ENCODE results near the gene EFCAB5.
"Not testable (repeated sequence)": the region's sequence is repeated elsewhere in the genome, so short reads cannot be mapped to it uniquely, and the experiment has no call there.

Gene EFCAB5

GRCh38 chr17:29941334-29941733 lies at the start of gene EFCAB5:
Gene EFCAB5, plus strand, starts transcription at chr17:29941634. Its CDS starts 163 bp downstream, at chr17:29941797.
- no peak for DNase-seq (ENCODE audit: low read depth in 1 of 2, low spot score in 1 of 2)
- in situ Hi-C loops (cut with HindIII; ENCODE audit: low pct_unique_long_range_greater_than_20kb, low sequenced_read_pairs): no loop called here
- TF ChIP-seq JUND (IDR thresholded peaks at IDR 0.05; ENCODE audit: low read depth): no peak

- TF ChIP-seq JUND (IDR thresholded peaks at IDR 0.05; ENCODE audit: low read depth): no peak
- in situ Hi-C loops (cut with HindIII; ENCODE audit: low pct_unique_long_range_greater_than_20kb, low sequenced_read_pairs): no loop called here
- no peak for DNase-seq (ENCODE audit: low read depth in 1 of 2, low spot score in 1 of 2)
Observed at GRCh38 chr17:29892201-29892600, 49.2 kb upstream of the EFCAB5 start.

DNA sequence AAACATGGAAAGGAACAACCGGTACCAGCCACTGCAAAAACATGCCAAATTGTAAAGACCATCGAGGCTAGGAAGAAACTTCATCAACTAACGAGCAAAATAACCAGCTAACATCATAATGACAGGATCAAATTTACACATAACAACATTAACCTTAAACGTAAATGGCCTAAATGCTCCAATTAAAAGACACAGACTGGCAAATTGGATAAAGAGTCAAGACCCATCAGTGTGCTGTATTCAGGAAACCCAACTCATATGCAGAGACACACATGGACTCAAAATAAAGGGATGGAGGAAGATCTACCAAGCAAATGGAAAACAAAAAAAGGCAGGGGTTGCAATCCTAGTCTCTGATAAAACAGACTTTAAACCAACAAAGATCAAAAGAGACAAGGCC lies 44.3 kb upstream of the EFCAB5 start:
- DNase-seq (ENCODE audit: low read depth in 1 of 2, low spot score in 1 of 2); in situ Hi-C loops (cut with HindIII; ENCODE audit: low pct_unique_long_range_greater_than_20kb, low sequenced_read_pairs): not testable (repeated sequence)

DNA sequence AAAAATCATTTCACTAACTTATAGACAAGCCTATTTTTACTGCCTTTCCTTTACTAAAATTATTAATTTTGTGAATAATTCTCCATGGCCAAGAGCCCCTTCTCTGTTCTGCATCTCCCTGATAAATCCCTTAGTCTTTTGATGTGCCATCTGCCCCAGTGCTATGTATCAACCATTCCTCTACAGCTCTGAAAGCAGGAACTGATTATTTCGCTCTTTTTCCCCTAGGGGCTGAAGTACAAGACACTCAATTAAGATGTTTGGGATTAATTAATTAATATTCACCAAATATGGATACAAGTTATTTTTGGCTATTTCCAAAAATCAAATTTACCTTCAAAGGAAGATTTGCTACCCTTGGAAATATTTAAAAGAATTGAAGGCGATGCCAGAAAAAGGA lies 38.0 kb upstream of the EFCAB5 start:
- in situ Hi-C loops (cut with HindIII; ENCODE audit: low pct_unique_long_range_greater_than_20kb, low sequenced_read_pairs): no loop called here
- no peak for DNase-seq (ENCODE audit: low read depth in 1 of 2, low spot score in 1 of 2)
- no peak for TF ChIP-seq JUND (IDR thresholded peaks at IDR 0.05; ENCODE audit: low read depth)

DNA sequence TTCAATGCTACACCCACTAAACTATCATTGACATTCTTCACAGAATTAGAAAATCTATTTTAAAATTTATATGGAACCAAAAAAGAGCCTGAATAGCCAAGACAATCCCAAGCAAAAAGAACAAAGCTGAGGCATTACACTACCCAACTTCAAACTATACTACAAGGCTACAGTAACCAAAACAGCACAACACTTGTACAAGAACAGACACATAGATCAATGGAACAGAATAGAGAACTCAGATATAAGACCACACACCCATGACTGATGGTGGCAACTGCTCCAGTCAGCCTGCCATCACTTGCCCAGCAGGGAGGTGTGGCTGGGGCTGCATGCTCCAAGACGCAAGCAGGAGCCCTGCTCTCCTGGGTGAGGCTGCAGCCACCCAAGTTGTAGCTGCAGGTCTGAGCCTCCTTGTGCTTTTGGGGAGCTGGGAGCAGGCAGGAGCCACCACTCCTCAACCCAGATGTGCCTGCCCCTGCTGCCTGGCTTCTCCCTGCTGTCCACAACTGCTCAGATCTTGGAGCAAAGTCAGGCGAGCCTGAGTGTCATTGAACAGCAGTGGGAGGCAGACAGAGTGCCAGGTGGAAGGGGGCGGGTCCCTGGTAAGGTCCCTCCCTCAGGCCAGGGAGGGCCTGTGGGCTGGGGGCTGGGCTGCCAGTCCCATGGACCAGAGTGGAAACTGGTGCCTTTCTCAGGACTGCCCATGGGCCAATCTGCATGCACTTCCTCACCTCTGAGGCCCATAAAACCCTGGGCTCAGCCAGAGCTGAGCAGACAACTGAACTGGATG lies 36.2 kb upstream of the EFCAB5 start:
- DNase-seq (ENCODE audit: low read depth in 1 of 2, low spot score in 1 of 2): no peak
- in situ Hi-C loops (cut with HindIII; ENCODE audit: low pct_unique_long_range_greater_than_20kb, low sequenced_read_pairs): no loop called here
- no peak for TF ChIP-seq JUND (IDR thresholded peaks at IDR 0.05; ENCODE audit: low read depth)

- no peak for DNase-seq (ENCODE audit: low read depth in 1 of 2, low spot score in 1 of 2)
- in situ Hi-C loops (cut with HindIII; ENCODE audit: low pct_unique_long_range_greater_than_20kb, low sequenced_read_pairs): no loop called here
- TF ChIP-seq JUND (IDR thresholded peaks at IDR 0.05; ENCODE audit: low read depth): no peak
Observed at GRCh38 chr17:29905879-29906167, 35.6 kb upstream of the EFCAB5 start.

DNA sequence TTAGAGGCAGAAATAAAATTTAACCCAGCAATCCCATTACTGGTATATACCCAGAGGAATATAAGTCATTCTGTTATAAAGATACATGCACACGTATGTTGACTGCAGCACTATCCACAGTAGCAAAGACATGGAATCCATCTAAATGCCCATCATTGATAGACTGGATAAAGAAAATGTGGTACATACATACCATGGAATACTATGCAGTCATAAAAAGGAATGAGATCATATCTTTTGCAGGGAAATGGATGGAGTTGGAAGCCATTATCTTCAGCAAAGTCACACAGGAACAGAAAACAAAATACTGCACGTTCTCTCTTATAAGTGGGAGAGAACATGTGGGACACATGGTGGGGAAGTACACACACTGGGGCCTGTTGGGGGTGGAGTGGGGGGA lies 34.5 kb upstream of the EFCAB5 start:
- in situ Hi-C loops (cut with HindIII; ENCODE audit: low pct_unique_long_range_greater_than_20kb, low sequenced_read_pairs): no loop called here
- no peak for DNase-seq (ENCODE audit: low read depth in 1 of 2, low spot score in 1 of 2)
- no peak for TF ChIP-seq JUND (IDR thresholded peaks at IDR 0.05; ENCODE audit: low read depth)

DNA sequence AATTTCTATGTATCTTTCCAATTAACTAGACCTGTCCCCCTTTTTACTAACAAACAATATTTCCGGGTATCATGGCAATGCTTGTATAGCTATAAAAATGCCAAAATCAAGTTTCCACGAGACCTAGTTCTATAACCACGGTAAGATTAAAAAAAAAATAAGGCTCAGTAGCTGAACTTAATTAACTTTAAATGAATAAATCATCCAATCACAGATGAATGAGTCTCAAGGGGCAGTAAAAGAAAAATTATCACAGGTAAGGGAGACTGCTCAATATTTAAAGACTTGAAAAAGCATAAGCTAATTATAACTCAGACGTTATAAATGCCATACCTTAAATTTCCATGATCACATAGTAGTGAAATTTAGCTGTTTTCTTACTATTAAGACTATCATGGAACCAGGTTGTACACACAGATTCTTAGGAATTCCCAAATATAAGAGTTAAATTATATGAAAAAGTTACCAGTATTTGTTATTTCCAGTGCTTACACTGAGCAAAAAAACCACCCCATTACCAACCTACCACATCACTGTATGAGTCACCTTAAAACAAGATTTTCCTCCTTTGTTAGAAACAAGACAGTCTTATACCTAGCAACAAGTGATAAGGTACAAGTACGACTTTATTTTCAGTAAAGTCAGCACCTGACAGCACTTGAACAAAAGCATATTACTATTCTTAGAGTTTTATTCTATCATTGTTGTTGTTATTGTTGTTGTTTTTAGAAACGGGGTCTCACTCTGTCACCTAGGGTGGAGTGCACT lies 32.0 kb upstream of the EFCAB5 start:
- no peak for TF ChIP-seq JUND (IDR thresholded peaks at IDR 0.05; ENCODE audit: low read depth)
- no peak for DNase-seq (ENCODE audit: low read depth in 1 of 2, low spot score in 1 of 2)
- in situ Hi-C loops (cut with HindIII; ENCODE audit: low pct_unique_long_range_greater_than_20kb, low sequenced_read_pairs): no loop called here

- TF ChIP-seq JUND (IDR thresholded peaks at IDR 0.05; ENCODE audit: low read depth): no peak
- DNase-seq (ENCODE audit: low read depth in 1 of 2, low spot score in 1 of 2): no peak
- in situ Hi-C loops (cut with HindIII; ENCODE audit: low pct_unique_long_range_greater_than_20kb, low sequenced_read_pairs): no loop called here
Observed at GRCh38 chr17:29911641-29912177, 29.7 kb upstream of the EFCAB5 start.

DNA sequence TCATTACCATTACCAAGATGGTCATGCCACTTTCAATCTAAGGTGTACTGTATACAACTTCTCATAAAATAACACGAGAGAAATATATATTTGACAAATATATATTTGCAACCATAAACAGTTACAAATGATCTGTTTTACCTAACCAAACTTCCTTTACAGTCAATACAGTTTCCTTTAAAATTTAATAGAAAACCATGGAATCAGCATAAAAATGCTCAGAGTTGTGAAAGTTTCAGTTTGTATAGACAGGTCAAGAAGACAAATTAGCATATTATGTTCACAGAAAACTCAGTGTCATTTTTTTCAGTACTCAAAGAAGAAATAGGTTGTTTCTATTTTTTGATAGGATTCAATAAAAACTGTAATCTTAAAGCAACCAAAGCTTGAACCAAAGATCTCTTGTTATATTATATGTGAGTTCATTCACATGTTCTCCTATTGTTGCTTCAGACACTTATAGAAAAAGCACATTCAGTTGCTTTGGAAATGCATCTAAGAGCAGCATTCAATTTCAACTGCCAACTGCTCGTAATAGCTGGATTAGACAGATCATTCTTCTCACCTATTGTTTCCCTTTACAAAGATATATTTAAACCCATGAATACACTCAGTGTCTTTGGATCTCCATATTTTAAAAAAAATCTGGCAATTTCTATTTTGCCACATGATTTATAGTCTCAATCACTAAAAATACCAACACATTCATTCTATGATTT lies 26.5 kb upstream of the EFCAB5 start:
- DNase-seq (ENCODE audit: low read depth in 1 of 2, low spot score in 1 of 2): no peak
- TF ChIP-seq JUND (IDR thresholded peaks at IDR 0.05; ENCODE audit: low read depth): no peak
- in situ Hi-C loops (cut with HindIII; ENCODE audit: low pct_unique_long_range_greater_than_20kb, low sequenced_read_pairs): no loop called here

DNA sequence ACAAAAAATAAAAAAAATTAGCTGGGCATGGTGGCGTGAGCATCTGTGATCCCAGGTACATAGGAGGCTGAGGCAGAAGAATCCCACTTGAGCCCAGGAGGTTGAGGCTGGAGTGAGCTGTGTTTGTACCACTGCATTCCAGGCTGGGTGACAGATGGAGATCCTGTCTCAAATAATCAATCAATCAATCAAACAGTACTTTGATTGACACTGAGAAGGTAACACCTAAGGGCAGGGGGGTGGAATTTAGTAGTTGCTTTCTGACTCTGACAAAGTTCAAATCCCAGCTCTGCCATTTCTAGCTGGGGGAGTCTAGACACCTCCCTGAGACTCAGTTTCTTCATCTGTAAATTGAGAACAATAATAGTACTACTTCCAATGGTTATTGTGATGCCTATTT lies 23.4 kb upstream of the EFCAB5 start:
- in situ Hi-C loops (cut with HindIII; ENCODE audit: low pct_unique_long_range_greater_than_20kb, low sequenced_read_pairs): no loop called here
- no peak for DNase-seq (ENCODE audit: low read depth in 1 of 2, low spot score in 1 of 2)
- TF ChIP-seq JUND (IDR thresholded peaks at IDR 0.05; ENCODE audit: low read depth): no peak

DNA sequence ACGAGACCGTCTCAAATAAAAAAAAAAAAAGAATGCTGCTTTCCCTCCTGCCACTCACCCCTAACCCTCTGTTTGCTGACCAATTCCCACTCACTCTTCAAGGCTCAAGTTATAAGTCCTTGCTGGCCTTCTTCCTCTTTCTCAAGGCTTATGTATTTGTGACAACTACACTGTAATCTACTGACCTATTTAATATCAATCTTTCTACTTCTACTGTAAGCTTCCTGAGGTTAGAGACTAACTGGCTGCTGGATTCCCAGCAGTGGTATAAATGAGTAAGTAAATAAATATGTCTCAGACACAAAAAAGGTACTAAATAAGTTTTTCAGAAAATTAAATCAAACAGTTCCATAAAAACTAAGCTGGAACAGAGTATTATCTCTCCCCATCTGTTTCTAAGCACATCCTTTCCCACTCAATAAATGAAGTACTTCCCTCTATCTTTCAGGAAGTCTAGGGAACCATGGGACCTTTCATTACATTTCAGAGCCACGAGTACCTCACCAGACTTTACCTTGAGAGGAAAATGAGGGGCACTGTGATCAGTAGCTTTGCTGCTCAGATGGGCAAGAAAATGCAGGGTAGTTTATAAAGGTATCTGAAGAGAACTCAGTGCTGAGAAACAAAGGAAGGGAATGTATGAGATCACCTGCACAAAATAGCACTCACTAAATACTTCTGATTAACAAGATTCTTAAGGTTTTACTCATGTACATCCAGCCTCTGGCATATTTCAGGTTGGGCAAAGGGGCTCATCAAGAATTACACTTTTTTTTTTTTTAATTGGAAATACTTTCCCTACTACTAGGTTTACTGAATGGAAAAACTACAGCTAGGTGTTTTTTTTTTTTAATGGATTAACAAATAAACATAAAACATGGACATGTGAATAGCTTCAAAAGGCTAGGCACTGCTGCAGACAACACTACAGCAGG lies 22.2 kb upstream of the EFCAB5 start:
- in situ Hi-C loops (cut with HindIII; ENCODE audit: low pct_unique_long_range_greater_than_20kb, low sequenced_read_pairs): no loop called here
- TF ChIP-seq JUND (IDR thresholded peaks at IDR 0.05; ENCODE audit: low read depth): no peak
- DNase-seq (ENCODE audit: low read depth in 1 of 2, low spot score in 1 of 2): no peak

Data from T47D (cell line).